H1 (cell line): ENCODE data around the gene WBP11. TPM values are rescaled to one million over a fixed set of nuclear protein-coding genes. Genes with fewer than 3 reads are reported as not detected.
A peak's percentile ranks its signal among the peaks of the same experiment; 100 is the strongest.

Experiments
- CTCF ChIA-PET: fragments of 300-600 bp; sonication (Branson Sonifier 250); formaldehyde crosslinking; loops from one replicate; lab custom pipeline; 2021; ENCODE audit not compliant: partially characterized antibody; lab: Charles Lee
- POLR2A ChIA-PET: fragments of 300-600 bp; sonication (Branson Sonifier 250); formaldehyde crosslinking; loops from one replicate; lab custom pipeline; 2021; ENCODE audit warnings: inconsistent platforms; ENCODE audit not compliant: partially characterized antibody; lab: Charles Lee
- DNase-seq, 2 experiments: peaks; one replicate each; pipeline versions ENCODE4 v3.0.0 to v3.0.0-alpha.2; 2010 to 2022; ENCODE audit warnings: low spot score in 2 of 2, low read depth in 1 of 2, mixed read lengths in 1 of 2
- FAIRE-seq: peaks from 2 replicates; lab custom pipeline; 2011; peaks lifted over from hg19 to GRCh38; lab: Jason Lieb, UNC
- H2AFZ ChIP-seq: 2 replicates; pipeline ENCODE4 v1.8.1; 2012; ENCODE audit warnings: low read length, inconsistent platforms
- H2AK5ac ChIP-seq: 2 replicates; pipeline ENCODE4 v1.6.1; 2013; ENCODE audit warnings: low read depth, low read length
- H2BK120ac ChIP-seq: replicated peaks from 2 replicates; pipeline ENCODE3; 2013; ENCODE audit warnings: low read depth, low read length, inconsistent platforms
- H2BK12ac ChIP-seq: 2 replicates; pipeline ENCODE4 v1.6.1; 2013; ENCODE audit warnings: low read depth, low read length
- H2BK15ac ChIP-seq: 2 replicates; pipeline ENCODE4 v1.6.1; 2013; ENCODE audit warnings: low read length
- H2BK20ac ChIP-seq: 2 replicates; pipeline ENCODE4 v1.6.1; 2013; ENCODE audit warnings: low read length
- H2BK5ac ChIP-seq: 2 replicates; pipeline ENCODE4 v1.6.1; 2013; ENCODE audit warnings: low read depth, low read length
- H3K14ac ChIP-seq: 2 replicates; pipeline ENCODE4 v1.6.1; 2013; ENCODE audit warnings: inconsistent platforms; ENCODE audit not compliant: insufficient read length
- H3K18ac ChIP-seq: 2 replicates; pipeline ENCODE4 v1.6.1; 2013; ENCODE audit warnings: low read length; ENCODE audit errors: extremely low read depth
- H3K23ac ChIP-seq: 2 replicates; pipeline ENCODE4 v1.6.1; 2013; ENCODE audit warnings: inconsistent platforms; ENCODE audit not compliant: insufficient read length
- H3K23me2 ChIP-seq: 2 replicates; pipeline ENCODE4 v1.6.1; 2013; ENCODE audit warnings: low read depth, low read length
- H3K27ac ChIP-seq: 2 replicates; pipeline ENCODE4 v1.6.1; 2011; ENCODE audit warnings: low read depth, low read length, inconsistent platforms
- H3K27me3 ChIP-seq, 4 experiments: replicated peaks in 1 of 4; 1 replicate in 1 of 4; 2 replicates in 3 of 4; pipeline versions ENCODE4 v1.6.1 to v1.8.1; 2011 to 2013; ENCODE audit warnings: low read length in 3 of 4, mild to moderate bottlenecking in 3 of 4, inconsistent platforms in 2 of 4, mixed read lengths in 2 of 4, moderate library complexity in 1 of 4; ENCODE audit not compliant: control insufficient read depth in 3 of 4, insufficient read depth in 3 of 4; ENCODE audit errors: extremely low read depth in 1 of 4
- H3K36me3 ChIP-seq, 4 experiments: 2 replicates each; pipeline versions ENCODE4 v1.6.1 to v1.8.1; 2011 to 2013; ENCODE audit warnings: mild to moderate bottlenecking in 4 of 4, low read length in 3 of 4, moderate library complexity in 2 of 4, control low read depth in 1 of 4, inconsistent platforms in 1 of 4; ENCODE audit not compliant: insufficient read depth in 4 of 4, control insufficient read depth in 2 of 4
- H3K4ac ChIP-seq: replicated peaks from 2 replicates; pipeline ENCODE3; 2013; ENCODE audit warnings: low read length, low read depth, mixed read lengths, inconsistent platforms; ENCODE audit not compliant: insufficient read length
- H3K4me1 ChIP-seq, 4 experiments: replicated peaks in 1 of 4; 1 replicate in 1 of 4; 2 replicates in 3 of 4; pipeline versions ENCODE4 v1.6.1 to v1.8.1; 2011 to 2013; ENCODE audit warnings: low read length in 3 of 4, inconsistent platforms in 2 of 4, mixed read lengths in 1 of 4; ENCODE audit not compliant: insufficient read depth in 4 of 4, control insufficient read depth in 3 of 4
- H3K4me2 ChIP-seq, 2 experiments: 2 replicates each; pipeline versions ENCODE4 v1.6.1 to v1.8.1; 2011 to 2013; ENCODE audit warnings: low read depth in 2 of 2, low read length in 2 of 2, control low read depth in 1 of 2, inconsistent platforms in 1 of 2, mild to moderate bottlenecking in 1 of 2; ENCODE audit not compliant: insufficient read depth in 1 of 2
- H3K4me3 ChIP-seq, 4 experiments: fragments of 200-600, 300-600 bp in 1 of 4; sonication (generic), shearing (Covaris generic), sonication (Bioruptor Twin) in 1 of 4; 2 replicates each; pipeline versions ENCODE4 v1.5.1 to v1.8.1; 2011 to 2016; ENCODE audit warnings: low read length in 4 of 4, low read depth in 3 of 4, control low read depth in 2 of 4, inconsistent platforms in 2 of 4, mild to moderate bottlenecking in 2 of 4, mixed read lengths in 1 of 4, moderate library complexity in 1 of 4; ENCODE audit not compliant: insufficient read depth in 2 of 4; ENCODE audit errors: extremely low read depth in 1 of 4
- H3K56ac ChIP-seq: replicated peaks from 2 replicates; pipeline ENCODE3; 2013; ENCODE audit warnings: low read depth, mild to moderate bottlenecking, mixed read lengths, low read length, inconsistent platforms; ENCODE audit not compliant: insufficient read length
- H3K79me1 ChIP-seq: 2 replicates; pipeline ENCODE4 v1.6.1; 2013; ENCODE audit warnings: low read depth, low read length, control low read depth
- H3K79me2 ChIP-seq, 2 experiments: 2 replicates each; pipeline versions ENCODE4 v1.6.1 to v1.8.1; 2012 to 2013; ENCODE audit warnings: low read length in 2 of 2, mild to moderate bottlenecking in 2 of 2, inconsistent platforms in 1 of 2; ENCODE audit not compliant: insufficient read depth in 2 of 2, control insufficient read depth in 1 of 2
- H3K9ac ChIP-seq, 4 experiments: replicated peaks in 1 of 4; 1 replicate in 1 of 4; 2 replicates in 3 of 4; pipeline versions ENCODE4 v1.6.1 to v1.8.1; 2011 to 2013; ENCODE audit warnings: low read depth in 3 of 4, low read length in 3 of 4, control low read depth in 2 of 4, mild to moderate bottlenecking in 2 of 4, moderate library complexity in 2 of 4, inconsistent platforms in 1 of 4; ENCODE audit errors: extremely low read depth in 1 of 4
- H3K9me3 ChIP-seq, 2 experiments: 2 replicates each; pipeline versions ENCODE4 v1.6.1 to v1.8.1; 2012 to 2013; ENCODE audit warnings: mild to moderate bottlenecking in 2 of 2, moderate library complexity in 2 of 2, control low read depth in 1 of 2, inconsistent platforms in 1 of 2, low read depth in 1 of 2, low read length in 1 of 2, mixed read lengths in 1 of 2; ENCODE audit not compliant: insufficient read depth in 2 of 2
- H4K20me1 ChIP-seq, 2 experiments: replicated peaks in 1 of 2; 2 replicates each; pipeline versions ENCODE3 to v1.8.1; 2011 to 2013; ENCODE audit warnings: inconsistent platforms in 2 of 2, low read length in 2 of 2, mild to moderate bottlenecking in 1 of 2; ENCODE audit not compliant: insufficient read depth in 2 of 2, control insufficient read depth in 1 of 2
- H4K5ac ChIP-seq: 2 replicates; pipeline ENCODE4 v1.6.1; 2013; ENCODE audit warnings: low read length, low read depth, mixed read lengths, inconsistent platforms; ENCODE audit not compliant: insufficient read length
- H4K8ac ChIP-seq: 2 replicates; pipeline ENCODE4 v1.8.0; 2013; ENCODE audit warnings: mild to moderate bottlenecking, moderate library complexity, low read length, inconsistent platforms; ENCODE audit not compliant: insufficient read depth; ENCODE audit errors: extremely low read depth
- H4K91ac ChIP-seq: replicated peaks from 2 replicates; pipeline ENCODE3; 2013; ENCODE audit warnings: low read length, mixed read lengths, inconsistent platforms; ENCODE audit not compliant: insufficient read length
- CBX5 ChIP-seq: fragments of 300-800, 300-1000 bp; sonication (generic); IDR thresholded peaks from 2 replicates; pipeline ENCODE4 v1.7.1; 2016; ENCODE audit warnings: antibody characterized with exemption, low read length, low read depth
- HDAC2 ChIP-seq, 2 experiments: fragments of 300-600 bp in 1 of 2; sonication (generic) in 1 of 2; IDR thresholded peaks; 2 replicates each; pipeline ENCODE4 v1.6.1; 2011 to 2012; ENCODE audit warnings: low read depth in 2 of 2, low read length in 2 of 2, mild to moderate bottlenecking in 2 of 2, moderate library complexity in 2 of 2, borderline replicate concordance in 1 of 2, inconsistent platforms in 1 of 2
- KDM1A ChIP-seq: fragments of 200-600, 300-600 bp; sonication (generic); IDR thresholded peaks from 2 replicates; pipeline ENCODE4 v1.7.1; 2016; ENCODE audit warnings: mild to moderate bottlenecking, low read length, borderline replicate concordance
- KDM4A ChIP-seq: IDR thresholded peaks from one replicate; pipeline ENCODE4 v1.7.1; 2012; ENCODE audit warnings: low read depth, mild to moderate bottlenecking, moderate library complexity, low read length, inconsistent platforms; ENCODE audit not compliant: severe bottlenecking
- MAFK ChIP-seq: IDR thresholded peaks from 2 replicates; pipeline ENCODE4 v1.6.1; 2012; ENCODE audit warnings: low read depth, mild to moderate bottlenecking, improper control_type of control experiment, low read length
- POLR2A ChIP-seq, 2 experiments: IDR thresholded peaks; 1 replicate in 1 of 2; 2 replicates in 1 of 2; pipeline ENCODE4 v1.6.1; 2011; ENCODE audit warnings: low read depth in 2 of 2, low read length in 2 of 2, mild to moderate bottlenecking in 2 of 2; ENCODE audit errors: control extremely low read depth in 1 of 2
- POLR2AphosphoS5 ChIP-seq: IDR thresholded peaks from 2 replicates; pipeline ENCODE4 v1.6.1; 2011; ENCODE audit warnings: low read depth, low read length
- SAP30 ChIP-seq: fragments of 300-600 bp; sonication (generic); IDR thresholded peaks from 2 replicates; pipeline ENCODE4 v1.7.1; 2012; ENCODE audit warnings: low read length, moderate library complexity, mild to moderate bottlenecking, inconsistent platforms; ENCODE audit not compliant: insufficient read depth, insufficient replicate concordance
- SIN3A ChIP-seq, 2 experiments: IDR thresholded peaks in 1 of 2; conservative IDR thresholded peaks in 1 of 2; 2 replicates each; pipeline ENCODE4 v1.6.1; 2011 to 2012; ENCODE audit warnings: low read length in 2 of 2, improper control_type of control experiment in 1 of 2, low read depth in 1 of 2, mild to moderate bottlenecking in 1 of 2
- TAF7 ChIP-seq: optimal IDR thresholded peaks from 2 replicates; pipeline ENCODE3; 2011; ENCODE audit warnings: low read depth, mild to moderate bottlenecking, inconsistent platforms, low read length, moderate library complexity, borderline replicate concordance
- WGBS, 2 experiments: shearing (Covaris generic) in 1 of 2; methylation state at CpG; one replicate each; pipeline versions ENCODE4 v1.1.6 to v1.1.7; 2013 to 2015; ENCODE audit warnings: low lambda C conversion rate in 2 of 2, mixed read lengths in 2 of 2, inconsistent platforms in 1 of 2, low coverage in 1 of 2, missing lambda C conversion rate in 1 of 2; ENCODE audit not compliant: insufficient replicate concordance in 2 of 2, insufficient coverage in 1 of 2, insufficient read length in 1 of 2; ENCODE audit errors: extremely low coverage in 1 of 2, missing lambda C conversion rate in 1 of 2; 5-methylcytosine and 5-hydroxymethylcytosine counted together
- polyA plus RNA-seq, 7 experiments: library from polyadenylated mRNA; depleted of rRNA in 3 of 7; stranded (reverse) in 5 of 7; unstranded in 2 of 7; fragments of >200 nt in 5 of 7; fragments of 200-250 nt in 2 of 7; gene quantifications; 1 replicate in 5 of 7; 2 replicates in 1 of 7; 4 replicates in 1 of 7; pipeline versions ENCODE4 v1.2.1 to v1.2.3, GENCODE V29; 2011 to 2013; ENCODE audit warnings: missing spikeins in 2 of 7, mixed read lengths in 2 of 7
- total RNA-seq: library from RNA; stranded (reverse); fragmentation: NEBNext Ultra II Directional; extraction: Animal tissue kit (Norgen Biotek cat#: 25700); gene quantifications from 2 replicates; pipeline ENCODE4 v1.2.1, GENCODE V29; 2021

WBP11 gene
- total and polyA plus RNA-seq, 2 of the 8 experiments (the other 6 are each of a cell fraction or from before 2014, with no cell fraction given) = 22.1 to 134 TPM

DNA sequence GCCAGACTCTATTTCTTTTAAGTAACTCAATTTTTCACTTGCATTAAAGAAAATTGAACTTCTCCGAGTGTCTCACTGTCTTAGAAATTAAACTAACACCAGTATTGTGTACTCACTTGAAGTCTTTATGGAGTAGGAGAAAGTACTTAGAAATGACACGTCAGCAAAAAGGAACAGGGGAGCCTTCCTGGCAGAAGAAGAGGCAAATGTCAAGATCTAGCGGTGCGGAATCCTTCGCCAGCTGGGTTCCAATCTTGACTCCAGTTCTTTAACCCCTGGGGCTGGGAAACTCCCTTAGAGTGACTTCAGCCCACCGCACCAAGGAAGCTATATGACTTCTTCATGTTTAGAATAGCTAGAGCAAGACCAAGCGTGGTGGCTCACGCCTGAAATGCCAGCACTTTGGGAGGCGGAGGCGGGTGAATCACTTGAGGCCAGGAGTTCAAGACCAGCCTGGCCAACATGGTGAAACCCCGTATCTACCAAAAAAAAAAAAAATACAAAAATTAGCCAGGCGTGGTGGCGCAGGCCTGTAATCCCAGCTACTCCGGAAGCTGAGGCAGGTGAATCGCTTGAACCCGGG is 34.4 kb downstream of the WBP11 start:
- WGBS, 2 experiments = 27% methylated on average over 13 of the region's 16 CpGs; no CpG with 5 or more reads in 1 of the 2 experiments
- Histone ChIP-seq H3K56ac (no peak overlapping the region), H2AK5ac (no peak overlapping the region), H4K91ac (no peak overlapping the region), H3K36me3 (peaks cover 0 to 2% (median 0%) of the 10 kb centered on the region in 4 experiments; a peak in 1 of 8 replicates), H3K4me3 (peak overlapping the region; percentile 84 to 99 (median 92)), H2BK15ac (no peak overlapping the region), H4K8ac (no peak overlapping the region), H3K79me1 (no peaks in the 10 kb centered on the region), H3K9me3 (peaks cover 0 to 3% of the 10 kb centered on the region in 2 experiments; a peak in 1 of 4 replicates), H2BK120ac (no peak overlapping the region), H3K27me3 (no peaks in the 10 kb centered on the region), H3K79me2 (peaks cover 0 to 36% of the 10 kb centered on the region in 2 experiments; a peak in 2 of 4 replicates), H2BK5ac (peak overlapping the region; percentile 83), H2AFZ (no peak overlapping the region), H3K14ac (no peak overlapping the region), H3K23ac (no peak overlapping the region), H3K9ac (peak overlapping the region in 3 of 4 experiments; percentile 80 to 94 (median 92); a peak in 6 of 7 replicates), H4K5ac (no peak overlapping the region), H3K27ac (peak overlapping the region; percentile 24; the same call in 1 of the 2 replicates), H3K4me1 (no peaks in the 10 kb centered on the region; a peak in 2 of 7 replicates), H2BK20ac (no peak overlapping the region), H4K20me1 (peaks cover 0 to 4% of the 10 kb centered on the region in 2 experiments), H2BK12ac (peak overlapping the region; percentile 69; the same call in 1 of the 2 replicates), H3K18ac (peak overlapping the region; percentile 83; the same call in 1 of the 2 replicates), H3K4ac (no peak overlapping the region), H3K4me2 (peak overlapping the region; percentile 77 to 80), H3K23me2 (peaks cover 3% of the 10 kb centered on the region)
- FAIRE-seq (no peak), DNase-seq (peak in 1 of 2 experiments; percentile 50)
- TF ChIP-seq POLR2A (IDR thresholded peaks at IDR 0.05; ENCODE audit: control extremely low read depth in 1 of 2, low read depth in 2 of 2, low read length in 2 of 2) (peak in 1 of 2 experiments; percentile 51; a peak in 2 of 3 replicates), SAP30 (no peak), KDM1A (peak; percentile 27; the same call in 1 of the 2 replicates), HDAC2 (IDR thresholded peaks at IDR 0.05; ENCODE audit: borderline replicate concordance in 1 of 2, low read depth in 2 of 2, low read length in 2 of 2) (no peak), CBX5 (no peak), SIN3A (conservative IDR thresholded peaks at IDR 0.05 in 1 of 2, IDR thresholded peaks at IDR 0.05 in 1 of 2; ENCODE audit: low read depth in 1 of 2, low read length in 2 of 2) (0 out of 4 replicates have a peak, but pooled peaks of 1 of the 2 experiments have one; percentile 28), KDM4A (peak; percentile 0), POLR2AphosphoS5 (peak; percentile 54; the same call in 1 of the 2 replicates), MAFK (peak; percentile 95), TAF7 (peak; percentile 37)
- CTCF ChIA-PET = interaction anchor here (0.8 to 2.6 kb wide), 27 partner anchors 9 to 452 kb away, joined by 3 to 15 read pairs (median 4); partner anchors contain the start of genes ERP27 and RERG
- POLR2A ChIA-PET = interaction anchor here (0.5 to 7.3 kb wide), 28 partner anchors 7 to 1496 kb away, joined by 3 to 136 read pairs (median 12); partner anchors contain the start of genes C12orf60 and WBP11
